ENCODE results near the gene MPRIP.
"Not testable (repeated sequence)": the region's sequence is repeated elsewhere in the genome, so short reads cannot be mapped to it uniquely, and the experiment has no call there.

MPRIP gene, protein sequence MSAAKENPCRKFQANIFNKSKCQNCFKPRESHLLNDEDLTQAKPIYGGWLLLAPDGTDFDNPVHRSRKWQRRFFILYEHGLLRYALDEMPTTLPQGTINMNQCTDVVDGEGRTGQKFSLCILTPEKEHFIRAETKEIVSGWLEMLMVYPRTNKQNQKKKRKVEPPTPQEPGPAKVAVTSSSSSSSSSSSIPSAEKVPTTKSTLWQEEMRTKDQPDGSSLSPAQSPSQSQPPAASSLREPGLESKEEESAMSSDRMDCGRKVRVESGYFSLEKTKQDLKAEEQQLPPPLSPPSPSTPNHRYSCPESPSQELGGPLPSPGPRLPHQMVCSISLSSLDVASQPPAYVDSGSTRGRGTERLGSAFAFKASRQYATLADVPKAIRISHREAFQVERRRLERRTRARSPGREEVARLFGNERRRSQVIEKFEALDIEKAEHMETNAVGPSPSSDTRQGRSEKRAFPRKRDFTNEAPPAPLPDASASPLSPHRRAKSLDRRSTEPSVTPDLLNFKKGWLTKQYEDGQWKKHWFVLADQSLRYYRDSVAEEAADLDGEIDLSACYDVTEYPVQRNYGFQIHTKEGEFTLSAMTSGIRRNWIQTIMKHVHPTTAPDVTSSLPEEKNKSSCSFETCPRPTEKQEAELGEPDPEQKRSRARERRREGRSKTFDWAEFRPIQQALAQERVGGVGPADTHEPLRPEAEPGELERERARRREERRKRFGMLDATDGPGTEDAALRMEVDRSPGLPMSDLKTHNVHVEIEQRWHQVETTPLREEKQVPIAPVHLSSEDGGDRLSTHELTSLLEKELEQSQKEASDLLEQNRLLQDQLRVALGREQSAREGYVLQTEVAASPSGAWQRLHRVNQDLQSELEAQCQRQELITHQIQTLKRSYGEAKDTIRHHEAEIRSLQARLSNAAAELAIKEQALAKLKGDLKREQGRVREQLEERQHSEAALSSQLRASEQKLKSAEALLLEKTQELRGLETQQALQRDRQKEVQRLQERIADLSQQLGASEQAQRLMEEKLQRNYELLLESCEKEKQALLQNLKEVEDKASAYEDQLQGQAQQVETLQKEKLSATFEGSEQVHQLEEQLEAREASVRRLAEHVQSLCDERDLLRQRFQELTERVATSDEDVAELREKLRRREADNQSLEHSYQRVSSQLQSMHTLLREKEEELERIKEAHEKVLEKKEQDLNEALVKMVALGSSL (N-terminal part only)

DNA sequence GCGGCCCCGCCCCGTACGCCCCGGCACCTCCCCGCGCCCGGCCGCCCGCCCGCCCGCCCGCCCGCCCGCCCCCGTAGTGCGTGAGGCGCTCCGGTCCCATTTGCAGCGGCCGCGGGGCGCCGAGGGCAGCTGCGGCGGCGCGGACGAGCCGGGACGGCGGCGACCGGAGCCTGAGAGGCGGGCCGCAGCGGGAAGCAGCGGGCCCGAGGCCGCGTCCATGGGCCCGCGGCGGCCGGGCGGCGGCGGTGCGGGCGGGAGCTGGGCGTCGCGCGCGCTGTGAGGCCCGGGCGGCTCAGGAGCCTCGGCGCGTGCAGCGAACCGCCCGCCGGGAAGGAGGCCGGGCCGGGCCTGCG is at the start of gene MPRIP:
Gene MPRIP (plus strand): TSS at position 74 of the 353 bp plus-strand sequence. CDS start 392 bp downstream, outside the sequence.
- no peak for DNase-seq (ENCODE audit: low spot score)
- TF ChIP-seq, protein P1, sequence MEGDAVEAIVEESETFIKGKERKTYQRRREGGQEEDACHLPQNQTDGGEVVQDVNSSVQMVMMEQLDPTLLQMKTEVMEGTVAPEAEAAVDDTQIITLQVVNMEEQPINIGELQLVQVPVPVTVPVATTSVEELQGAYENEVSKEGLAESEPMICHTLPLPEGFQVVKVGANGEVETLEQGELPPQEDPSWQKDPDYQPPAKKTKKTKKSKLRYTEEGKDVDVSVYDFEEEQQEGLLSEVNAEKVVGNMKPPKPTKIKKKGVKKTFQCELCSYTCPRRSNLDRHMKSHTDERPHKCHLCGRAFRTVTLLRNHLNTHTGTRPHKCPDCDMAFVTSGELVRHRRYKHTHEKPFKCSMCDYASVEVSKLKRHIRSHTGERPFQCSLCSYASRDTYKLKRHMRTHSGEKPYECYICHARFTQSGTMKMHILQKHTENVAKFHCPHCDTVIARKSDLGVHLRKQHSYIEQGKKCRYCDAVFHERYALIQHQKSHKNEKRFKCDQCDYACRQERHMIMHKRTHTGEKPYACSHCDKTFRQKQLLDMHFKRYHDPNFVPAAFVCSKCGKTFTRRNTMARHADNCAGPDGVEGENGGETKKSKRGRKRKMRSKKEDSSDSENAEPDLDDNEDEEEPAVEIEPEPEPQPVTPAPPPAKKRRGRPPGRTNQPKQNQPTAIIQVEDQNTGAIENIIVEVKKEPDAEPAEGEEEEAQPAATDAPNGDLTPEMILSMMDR (conservative IDR thresholded peaks at IDR 0.05; ENCODE audit: low read depth) = no peak
- CTCF ChIA-PET = interaction anchor here (1.2 kb wide), 1 partner anchor 66 kb away, joined by 3 read pairs; no protein-coding TSS in a partner anchor
- POLR2A ChIA-PET (ENCODE audit: low non-redundant PET) = no interaction called here
- H3K27ac ChIP-seq = peak within 1 kb of the TSS; percentile 90

DNA sequence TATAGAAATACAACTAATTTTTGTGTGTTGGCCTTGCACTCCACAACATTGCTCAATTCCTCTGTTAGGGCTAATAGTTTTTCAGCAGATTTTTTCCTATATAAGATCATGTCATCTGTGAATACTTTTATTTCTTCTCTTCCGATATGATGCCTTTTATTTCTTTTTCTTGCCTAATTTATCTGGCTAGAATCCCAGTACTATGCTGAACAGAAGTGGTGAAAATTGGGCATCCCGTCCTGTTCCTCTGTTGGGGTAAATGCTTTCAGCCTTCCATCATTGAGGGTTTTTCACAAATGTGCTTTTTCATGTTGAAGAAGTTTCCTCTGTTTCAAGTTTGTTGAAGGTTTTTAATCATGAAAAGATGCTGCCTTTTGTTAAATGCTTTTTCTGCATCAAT is 47.6 kb upstream of the MPRIP start:
- H3K27ac ChIP-seq = no peak overlapping the region
- ChIA-PET POLR2A (ENCODE audit: low non-redundant PET) (no interaction called here), CTCF (interaction anchor here (0.6 kb wide), 1 partner anchor 9 kb away, joined by 3 read pairs; no protein-coding TSS in a partner anchor)
- no peak for DNase-seq (ENCODE audit: low spot score)
- TF ChIP-seq, protein P1 (conservative IDR thresholded peaks at IDR 0.05; ENCODE audit: low read depth) = no peak

DNA sequence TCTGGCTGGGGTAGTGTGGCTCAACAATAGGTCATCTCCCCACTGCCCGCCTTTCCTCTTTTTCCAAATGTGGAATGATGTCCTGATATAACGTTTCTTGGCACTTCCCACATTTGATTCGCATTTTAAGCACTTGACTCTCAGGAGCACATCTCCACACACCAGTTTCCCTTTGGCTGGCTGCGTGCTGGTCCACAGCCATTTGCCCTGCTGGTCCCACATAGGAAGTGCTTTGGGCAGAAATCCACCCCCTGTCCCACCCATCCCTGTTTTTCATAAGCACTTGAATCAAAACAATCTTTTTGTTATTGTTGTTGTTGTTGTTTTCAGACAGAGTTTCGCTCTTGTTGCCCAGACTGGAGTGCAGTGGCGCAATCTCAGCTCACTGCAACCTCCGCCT is 46.3 kb upstream of the MPRIP start:
- POLR2A ChIA-PET (ENCODE audit: low non-redundant PET) = no interaction called here
- CTCF ChIA-PET = no interaction called here

DNA sequence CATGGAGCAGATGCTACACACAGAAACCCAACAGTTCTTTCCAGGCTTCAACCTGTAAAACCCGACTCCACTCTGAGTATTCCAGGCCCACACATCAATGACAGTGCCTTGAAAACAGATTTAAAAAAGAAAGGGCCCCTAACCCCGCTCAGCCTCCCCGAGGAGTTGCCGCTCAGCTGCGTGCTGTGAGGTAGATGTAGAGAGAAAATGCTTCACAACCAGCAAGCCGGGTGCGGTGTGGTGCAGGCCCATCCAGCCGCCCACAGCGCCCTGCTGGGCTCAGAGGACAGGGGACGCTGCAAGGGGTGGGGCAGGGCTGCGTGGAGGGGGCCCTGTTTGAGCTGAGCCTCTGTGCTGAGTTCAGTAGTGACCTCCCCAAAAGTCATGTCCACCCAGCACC is 45.5 kb upstream of the MPRIP start:
- H3K27ac ChIP-seq; CTCF ChIA-PET; POLR2A ChIA-PET (ENCODE audit: low non-redundant PET); DNase-seq (ENCODE audit: low spot score): not testable (repeated sequence)

More for the DNA sequence above, 46.3 kb upstream of the MPRIP start:
- TF ChIP-seq, protein P1 (conservative IDR thresholded peaks at IDR 0.05; ENCODE audit: low read depth) = no peak
- DNase-seq (ENCODE audit: low spot score) = no peak
- no peak overlapping the region for H3K27ac ChIP-seq

DNA sequence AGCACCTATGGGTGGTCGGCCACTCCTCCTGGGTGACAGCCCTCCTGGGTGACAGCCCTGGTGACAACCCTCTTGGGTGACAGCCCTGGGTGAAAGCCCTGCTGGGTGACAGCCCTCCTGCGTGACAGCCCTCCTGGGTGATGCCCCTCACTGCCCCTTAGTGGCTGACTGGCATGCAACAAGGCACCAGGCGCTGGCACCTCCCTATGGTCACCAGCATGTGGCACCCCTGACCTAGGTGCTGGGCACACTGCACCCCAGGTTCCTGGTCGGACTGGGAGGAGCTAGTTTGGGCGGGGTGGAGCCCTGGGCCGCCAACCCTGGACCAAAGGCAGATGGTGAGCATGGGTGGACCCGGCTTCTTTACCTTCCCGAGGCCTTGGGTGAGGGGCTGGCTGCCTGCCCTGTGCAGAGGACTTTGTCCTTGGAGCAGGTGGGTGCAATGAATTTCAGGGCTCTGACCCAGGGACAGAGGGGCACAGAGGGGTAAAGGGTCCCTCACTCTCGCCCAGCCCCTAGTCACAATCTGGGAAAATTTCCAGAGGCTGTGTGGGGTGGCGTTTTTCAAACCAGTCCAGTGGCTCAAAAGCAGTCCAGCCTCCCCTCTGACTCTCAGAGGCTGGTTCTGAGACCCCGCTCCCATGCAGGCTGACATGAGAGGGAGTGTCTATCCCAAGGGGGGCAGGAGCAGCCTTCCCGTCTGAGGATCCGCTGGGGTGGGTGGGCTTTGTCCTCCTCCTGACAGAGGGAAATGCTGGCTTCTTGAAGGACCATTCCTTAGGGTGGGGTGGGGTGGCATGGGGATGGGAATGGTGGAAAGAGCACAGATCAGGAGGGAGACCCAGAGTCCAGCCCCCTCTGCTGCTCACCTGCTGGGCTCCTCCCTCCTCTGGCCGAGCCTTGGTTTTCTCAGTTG is 44.5 kb upstream of the MPRIP start:
- POLR2A ChIA-PET (ENCODE audit: low non-redundant PET) = no interaction called here
- no peak for DNase-seq (ENCODE audit: low spot score)
- H3K27ac ChIP-seq = no peak overlapping the region
- TF ChIP-seq, protein P1 (conservative IDR thresholded peaks at IDR 0.05; ENCODE audit: low read depth) = no peak
- CTCF ChIA-PET = no interaction called here

DNA sequence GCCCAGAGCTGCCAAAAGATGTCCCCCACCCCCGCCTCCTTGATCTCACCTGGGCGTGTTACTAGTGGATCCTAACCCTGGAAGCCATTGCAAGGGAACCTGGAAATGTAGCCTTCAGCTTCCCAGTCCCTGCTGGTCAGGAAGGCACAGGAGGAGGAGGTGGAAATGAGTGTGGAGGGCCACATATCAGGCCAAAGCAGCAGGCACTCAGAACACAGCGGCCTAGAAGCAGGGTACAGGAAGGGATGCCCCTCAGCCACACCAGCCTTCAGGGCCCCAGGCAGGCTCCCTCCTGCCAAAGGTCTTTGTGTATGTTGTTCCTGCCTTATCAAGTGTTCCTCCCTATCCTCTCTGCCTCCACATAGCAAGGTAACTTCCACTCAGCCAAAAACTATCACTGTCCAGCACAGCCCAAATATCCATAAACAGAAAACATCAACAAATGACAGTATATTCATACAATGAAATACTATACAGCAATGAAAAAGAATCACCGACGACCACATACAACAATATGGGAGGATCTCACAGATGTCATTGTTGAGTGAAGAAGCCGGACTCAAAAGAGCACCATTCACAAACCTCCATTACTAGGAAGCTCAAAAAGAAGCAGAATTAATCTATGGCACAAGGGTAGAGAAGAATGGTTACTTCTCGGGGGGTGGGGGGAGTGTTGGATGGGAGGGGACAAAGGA is 42.2 kb upstream of the MPRIP start:
- TF ChIP-seq, protein P1 (conservative IDR thresholded peaks at IDR 0.05; ENCODE audit: low read depth) = no peak
- H3K27ac ChIP-seq = no peak overlapping the region
- POLR2A ChIA-PET (ENCODE audit: low non-redundant PET) = interaction anchor here (0.6 kb wide), 1 partner anchor 131 kb away, joined by 6 read pairs; no protein-coding TSS in a partner anchor
- CTCF ChIA-PET = interaction anchor here (0.5 to 1.2 kb wide), 2 partner anchors 8 to 160 kb away, joined by 3 to 6 read pairs; no protein-coding TSS in a partner anchor
- DNase-seq (ENCODE audit: low spot score) = no peak
